SIG-M5 treated with dmso at 0.1 percent for 504 hours (cell line): ENCODE data around the gene CHD1.

ENCODE experiments used
- DNase-seq: peaks from one replicate; lab custom pipeline; 2025; ENCODE audit not compliant: unreplicated experiment; lab: John Stamatoyannopoulos, UW

Gene CHD1

GRCh38 chr5:98904780-98905179, 24.0 kb downstream of the CHD1 start:
- DNase-seq: no peak

- DNase-seq: no peak
These were observed 26.1 kb downstream of the CHD1 start for GRCh38 chr5:98902733-98903132.

GRCh38 chr5:98899456-98899855, 29.4 kb downstream of the CHD1 start:
- DNase-seq: no peak

- no peak for DNase-seq
These were observed 30.1 kb downstream of the CHD1 start for GRCh38 chr5:98898743-98899142.

- DNase-seq: no peak
These were observed 37.2 kb downstream of the CHD1 start for GRCh38 chr5:98891591-98891990.

- DNase-seq: no peak
These were observed 48.2 kb downstream of the CHD1 start for GRCh38 chr5:98880598-98880997.

GRCh38 chr5:98880151-98880550, 48.7 kb downstream of the CHD1 start:
- DNase-seq: no peak

- no peak for DNase-seq
These were observed 51.2 kb downstream of the CHD1 start for GRCh38 chr5:98877600-98877999.

- peak; percentile 64 for DNase-seq
These were observed 56.1 kb downstream of the CHD1 start for GRCh38 chr5:98872674-98873073.

GRCh38 chr5:98865690-98866089, 63.1 kb downstream of the CHD1 start:
- DNase-seq: no peak

- DNase-seq: no peak
These were observed 81.8 kb downstream of the CHD1 start for GRCh38 chr5:98847054-98847453.

GRCh38 chr5:98846520-98846919, 82.3 kb downstream of the CHD1 start:
- no peak for DNase-seq

- DNase-seq: no peak
These were observed 82.9 kb downstream of the CHD1 start for GRCh38 chr5:98845878-98846277.

- no peak for DNase-seq
These were observed 83.9 kb downstream of the CHD1 start for GRCh38 chr5:98844865-98845264.

- no peak for DNase-seq
These were observed 85.3 kb downstream of the CHD1 start for GRCh38 chr5:98843481-98843880.

- no peak for DNase-seq
These were observed 87.9 kb downstream of the CHD1 start for GRCh38 chr5:98840946-98841345.

- DNase-seq: no peak
These were observed 89.1 kb downstream of the CHD1 start for GRCh38 chr5:98839469-98840383.

- DNase-seq: no peak
These were observed 92.6 kb downstream of the CHD1 start for GRCh38 chr5:98836175-98836574.

GRCh38 chr5:98827588-98828284, 101.1 kb downstream of the CHD1 start:
- DNase-seq: no peak

GRCh38 chr5:98827161-98827560, 101.6 kb downstream of the CHD1 start:
- peak; percentile 7 for DNase-seq

- DNase-seq: no peak
These were observed 103.0 kb downstream of the CHD1 start for GRCh38 chr5:98825582-98826375.
